ENCODE data around the gene RPS24. TPM values are rescaled to one million over a fixed set of nuclear protein-coding genes. Genes with fewer than 3 reads are reported as not detected.

RPS24 gene
- total and polyA plus RNA-seq, 4 donors: 314 to 1,104 (median 812) TPM

DNA sequence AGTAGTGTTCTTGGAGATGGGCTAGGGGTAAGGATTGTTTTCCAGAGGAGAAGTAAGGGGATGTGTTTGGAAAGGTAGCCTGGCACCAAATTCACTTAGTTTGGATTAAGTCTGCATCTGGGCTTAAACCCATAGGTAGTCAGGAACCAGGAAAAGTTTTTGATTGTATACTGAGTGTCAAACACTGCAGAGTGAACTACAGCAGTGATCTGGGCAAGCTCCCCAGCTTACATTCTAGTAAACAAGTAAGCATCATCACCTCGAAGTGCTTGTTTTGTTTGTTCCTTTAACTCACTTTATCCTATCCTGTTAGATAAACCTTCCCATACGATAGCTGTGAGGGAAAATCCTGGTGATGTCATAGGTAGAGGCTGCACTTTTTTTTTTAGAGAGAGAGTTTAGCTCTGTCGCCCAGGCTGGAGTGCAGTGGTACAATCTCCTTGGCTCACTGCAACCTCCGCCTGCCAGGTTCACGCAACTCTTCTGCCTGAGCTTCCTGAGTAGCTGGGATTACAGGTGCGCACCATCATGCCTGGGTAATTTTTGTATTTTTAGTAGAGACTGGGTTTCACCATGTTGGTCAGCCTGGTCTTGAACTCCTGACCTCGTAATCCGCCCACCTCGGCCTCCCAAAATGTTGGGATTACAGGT lies 2.4 kb downstream of the RPS24 start:
- H3K27me3 ChIP-seq (ENCODE audit: control insufficient read depth in 4 of 4, insufficient read depth in 4 of 4, low read length in 3 of 4): no peaks in the 10 kb centered on the region
- WGBS: 87% methylated on average over 9 of the region's 9 CpGs
- H3K4me1 ChIP-seq (ENCODE audit: control insufficient read depth in 4 of 4, insufficient read depth in 4 of 4, low read length in 3 of 4): peaks cover 0 to 11% (median 5%) of the 10 kb centered on the region in 4 donors
- no peaks in the 10 kb centered on the region for H3K9me3 ChIP-seq (ENCODE audit: control insufficient read depth in 4 of 4, low read length in 3 of 4)
- no peak overlapping the region for H3K27ac ChIP-seq (ENCODE audit: low read depth in 1 of 2, low read length in 2 of 2)
- H3K4me3 ChIP-seq (ENCODE audit: low read depth in 1 of 3, low read length in 3 of 3): no peak overlapping the region
- H3K9ac ChIP-seq (ENCODE audit: low read depth in 1 of 2, low read length in 2 of 2): no peak overlapping the region
- TF ChIP-seq RXRA (IDR thresholded peaks at IDR 0.05): no peak
- TF ChIP-seq JUND (IDR thresholded peaks at IDR 0.05): no peak
- no peak for TF ChIP-seq EGR1 (IDR thresholded peaks at IDR 0.05; ENCODE audit: low read depth in 2 of 2)
- TF ChIP-seq, protein P1, sequence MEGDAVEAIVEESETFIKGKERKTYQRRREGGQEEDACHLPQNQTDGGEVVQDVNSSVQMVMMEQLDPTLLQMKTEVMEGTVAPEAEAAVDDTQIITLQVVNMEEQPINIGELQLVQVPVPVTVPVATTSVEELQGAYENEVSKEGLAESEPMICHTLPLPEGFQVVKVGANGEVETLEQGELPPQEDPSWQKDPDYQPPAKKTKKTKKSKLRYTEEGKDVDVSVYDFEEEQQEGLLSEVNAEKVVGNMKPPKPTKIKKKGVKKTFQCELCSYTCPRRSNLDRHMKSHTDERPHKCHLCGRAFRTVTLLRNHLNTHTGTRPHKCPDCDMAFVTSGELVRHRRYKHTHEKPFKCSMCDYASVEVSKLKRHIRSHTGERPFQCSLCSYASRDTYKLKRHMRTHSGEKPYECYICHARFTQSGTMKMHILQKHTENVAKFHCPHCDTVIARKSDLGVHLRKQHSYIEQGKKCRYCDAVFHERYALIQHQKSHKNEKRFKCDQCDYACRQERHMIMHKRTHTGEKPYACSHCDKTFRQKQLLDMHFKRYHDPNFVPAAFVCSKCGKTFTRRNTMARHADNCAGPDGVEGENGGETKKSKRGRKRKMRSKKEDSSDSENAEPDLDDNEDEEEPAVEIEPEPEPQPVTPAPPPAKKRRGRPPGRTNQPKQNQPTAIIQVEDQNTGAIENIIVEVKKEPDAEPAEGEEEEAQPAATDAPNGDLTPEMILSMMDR (IDR thresholded peaks at IDR 0.05; ENCODE audit: low read depth, low read length, missing input control): no peak
- TF ChIP-seq, protein P2, sequence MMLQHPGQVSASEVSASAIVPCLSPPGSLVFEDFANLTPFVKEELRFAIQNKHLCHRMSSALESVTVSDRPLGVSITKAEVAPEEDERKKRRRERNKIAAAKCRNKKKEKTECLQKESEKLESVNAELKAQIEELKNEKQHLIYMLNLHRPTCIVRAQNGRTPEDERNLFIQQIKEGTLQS (IDR thresholded peaks at IDR 0.05): no peak
- no peak for DNase-seq (ENCODE audit: low spot score)
- H3K36me3 ChIP-seq (ENCODE audit: control insufficient read depth in 4 of 4, insufficient read depth in 3 of 4, low read depth in 1 of 4, low read length in 3 of 4): peaks cover 16 to 55% (median 51%) of the 10 kb centered on the region in 4 donors

DNA sequence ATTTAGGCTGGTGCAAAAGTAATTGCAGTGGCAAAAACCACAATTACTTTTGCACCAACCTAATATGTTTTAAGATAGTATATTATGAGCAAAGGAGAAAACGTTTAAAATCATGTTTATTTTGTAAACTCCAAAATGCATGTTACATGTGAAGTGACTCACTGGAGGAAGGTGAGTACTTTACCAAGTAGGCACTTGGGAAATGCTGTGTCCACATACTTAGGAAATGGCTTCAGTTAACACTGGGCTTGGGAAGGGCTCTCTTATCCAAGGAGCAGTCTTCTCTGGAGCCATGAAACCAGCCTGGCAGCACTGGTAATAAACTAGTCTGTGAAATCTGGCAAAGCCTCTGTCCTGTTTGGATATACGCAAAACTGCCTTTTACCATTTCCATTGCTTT lies 4.4 kb downstream of the RPS24 start:
- Histone ChIP-seq H3K4me3 (ENCODE audit: low read depth in 1 of 3, low read length in 3 of 3) (no peak overlapping the region), H3K9me3 (ENCODE audit: control insufficient read depth in 4 of 4, low read length in 3 of 4) (no peaks in the 10 kb centered on the region), H3K4me1 (ENCODE audit: control insufficient read depth in 4 of 4, insufficient read depth in 4 of 4, low read length in 3 of 4) (peaks cover 0 to 11% (median 5%) of the 10 kb centered on the region in 4 donors), H3K27ac (ENCODE audit: low read depth in 1 of 2, low read length in 2 of 2) (no peak overlapping the region), H3K36me3 (ENCODE audit: control insufficient read depth in 4 of 4, insufficient read depth in 3 of 4, low read depth in 1 of 4, low read length in 3 of 4) (peaks cover 20 to 72% (median 62%) of the 10 kb centered on the region in 4 donors), H3K9ac (ENCODE audit: low read depth in 1 of 2, low read length in 2 of 2) (no peak overlapping the region), H3K27me3 (ENCODE audit: control insufficient read depth in 4 of 4, insufficient read depth in 4 of 4, low read length in 3 of 4) (no peaks in the 10 kb centered on the region)
- no peak for DNase-seq (ENCODE audit: low spot score)
- TF ChIP-seq NR2F2 (IDR thresholded peaks at IDR 0.05) (no peak), EGR1 (IDR thresholded peaks at IDR 0.05; ENCODE audit: low read depth in 2 of 2) (no peak), SP1 (IDR thresholded peaks at IDR 0.05) (no peak), FOXA1 (IDR thresholded peaks at IDR 0.05) (no peak), RXRA (IDR thresholded peaks at IDR 0.05) (no peak), HNF4G (IDR thresholded peaks at IDR 0.05) (no peak), RAD21 (IDR thresholded peaks at IDR 0.05) (no peak), TAF1 (conservative IDR thresholded peaks at IDR 0.05) (no peak), YY1 (IDR thresholded peaks at IDR 0.05) (no peak), FOXA2 (IDR thresholded peaks at IDR 0.05) (no peak), JUND (IDR thresholded peaks at IDR 0.05) (no peak), HNF4A (conservative IDR thresholded peaks at IDR 0.05) (no peak)
- TF ChIP-seq, protein P3, sequence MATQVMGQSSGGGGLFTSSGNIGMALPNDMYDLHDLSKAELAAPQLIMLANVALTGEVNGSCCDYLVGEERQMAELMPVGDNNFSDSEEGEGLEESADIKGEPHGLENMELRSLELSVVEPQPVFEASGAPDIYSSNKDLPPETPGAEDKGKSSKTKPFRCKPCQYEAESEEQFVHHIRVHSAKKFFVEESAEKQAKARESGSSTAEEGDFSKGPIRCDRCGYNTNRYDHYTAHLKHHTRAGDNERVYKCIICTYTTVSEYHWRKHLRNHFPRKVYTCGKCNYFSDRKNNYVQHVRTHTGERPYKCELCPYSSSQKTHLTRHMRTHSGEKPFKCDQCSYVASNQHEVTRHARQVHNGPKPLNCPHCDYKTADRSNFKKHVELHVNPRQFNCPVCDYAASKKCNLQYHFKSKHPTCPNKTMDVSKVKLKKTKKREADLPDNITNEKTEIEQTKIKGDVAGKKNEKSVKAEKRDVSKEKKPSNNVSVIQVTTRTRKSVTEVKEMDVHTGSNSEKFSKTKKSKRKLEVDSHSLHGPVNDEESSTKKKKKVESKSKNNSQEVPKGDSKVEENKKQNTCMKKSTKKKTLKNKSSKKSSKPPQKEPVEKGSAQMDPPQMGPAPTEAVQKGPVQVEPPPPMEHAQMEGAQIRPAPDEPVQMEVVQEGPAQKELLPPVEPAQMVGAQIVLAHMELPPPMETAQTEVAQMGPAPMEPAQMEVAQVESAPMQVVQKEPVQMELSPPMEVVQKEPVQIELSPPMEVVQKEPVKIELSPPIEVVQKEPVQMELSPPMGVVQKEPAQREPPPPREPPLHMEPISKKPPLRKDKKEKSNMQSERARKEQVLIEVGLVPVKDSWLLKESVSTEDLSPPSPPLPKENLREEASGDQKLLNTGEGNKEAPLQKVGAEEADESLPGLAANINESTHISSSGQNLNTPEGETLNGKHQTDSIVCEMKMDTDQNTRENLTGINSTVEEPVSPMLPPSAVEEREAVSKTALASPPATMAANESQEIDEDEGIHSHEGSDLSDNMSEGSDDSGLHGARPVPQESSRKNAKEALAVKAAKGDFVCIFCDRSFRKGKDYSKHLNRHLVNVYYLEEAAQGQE (IDR thresholded peaks at IDR 0.05): no peak
- TF ChIP-seq, protein P2 (IDR thresholded peaks at IDR 0.05): no peak
- TF ChIP-seq, protein P4, sequence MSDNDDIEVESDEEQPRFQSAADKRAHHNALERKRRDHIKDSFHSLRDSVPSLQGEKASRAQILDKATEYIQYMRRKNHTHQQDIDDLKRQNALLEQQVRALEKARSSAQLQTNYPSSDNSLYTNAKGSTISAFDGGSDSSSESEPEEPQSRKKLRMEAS (IDR thresholded peaks at IDR 0.05): no peak
- TF ChIP-seq, protein P1 (IDR thresholded peaks at IDR 0.05; ENCODE audit: low read depth, low read length, missing input control): no peak
- TF ChIP-seq, protein P5, sequence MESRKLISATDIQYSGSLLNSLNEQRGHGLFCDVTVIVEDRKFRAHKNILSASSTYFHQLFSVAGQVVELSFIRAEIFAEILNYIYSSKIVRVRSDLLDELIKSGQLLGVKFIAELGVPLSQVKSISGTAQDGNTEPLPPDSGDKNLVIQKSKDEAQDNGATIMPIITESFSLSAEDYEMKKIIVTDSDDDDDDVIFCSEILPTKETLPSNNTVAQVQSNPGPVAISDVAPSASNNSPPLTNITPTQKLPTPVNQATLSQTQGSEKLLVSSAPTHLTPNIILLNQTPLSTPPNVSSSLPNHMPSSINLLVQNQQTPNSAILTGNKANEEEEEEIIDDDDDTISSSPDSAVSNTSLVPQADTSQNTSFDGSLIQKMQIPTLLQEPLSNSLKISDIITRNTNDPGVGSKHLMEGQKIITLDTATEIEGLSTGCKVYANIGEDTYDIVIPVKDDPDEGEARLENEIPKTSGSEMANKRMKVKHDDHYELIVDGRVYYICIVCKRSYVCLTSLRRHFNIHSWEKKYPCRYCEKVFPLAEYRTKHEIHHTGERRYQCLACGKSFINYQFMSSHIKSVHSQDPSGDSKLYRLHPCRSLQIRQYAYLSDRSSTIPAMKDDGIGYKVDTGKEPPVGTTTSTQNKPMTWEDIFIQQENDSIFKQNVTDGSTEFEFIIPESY (IDR thresholded peaks at IDR 0.05): no peak
- WGBS: 69% methylated on average over 2 of the region's 2 CpGs
